ENCODE measurements around the gene MAOB.
"Not testable (repeated sequence)": the region's sequence is repeated elsewhere in the genome, so short reads cannot be mapped to it uniquely, and the experiment has no call there.

Gene MAOB

DNA sequence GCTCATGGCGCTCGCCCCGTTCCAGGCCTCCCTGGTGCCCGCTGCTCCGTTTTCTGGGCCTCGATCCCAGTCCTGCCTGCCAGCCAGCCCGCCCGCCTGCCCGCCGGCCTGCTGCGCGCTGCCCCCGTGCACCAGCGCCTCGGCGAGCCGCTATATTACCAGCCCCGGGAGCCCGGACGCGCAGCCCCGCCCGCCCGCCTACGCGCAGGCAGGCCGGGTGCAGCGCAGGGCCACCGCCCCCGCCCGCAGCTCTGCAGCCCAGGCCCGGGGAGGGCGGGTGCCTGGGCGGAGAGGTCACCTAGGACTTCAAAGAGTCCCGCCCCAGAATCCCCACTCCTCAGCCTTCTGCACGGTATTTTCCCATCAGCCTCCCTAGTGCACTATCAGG, at the start of gene MAOB:
TSS of gene MAOB (minus strand) at position 157 of the 388 bp plus-strand sequence. CDS start at position 6, 151 bp downstream.
- no peak for DNase-seq

- DNase-seq = not testable (repeated sequence)
Observed at GRCh38 chrX:43922032-43922431, 39.8 kb upstream of the MAOB start.

- not testable (repeated sequence) for DNase-seq
Observed at GRCh38 chrX:43910772-43911171, 28.5 kb upstream of the MAOB start.

DNA sequence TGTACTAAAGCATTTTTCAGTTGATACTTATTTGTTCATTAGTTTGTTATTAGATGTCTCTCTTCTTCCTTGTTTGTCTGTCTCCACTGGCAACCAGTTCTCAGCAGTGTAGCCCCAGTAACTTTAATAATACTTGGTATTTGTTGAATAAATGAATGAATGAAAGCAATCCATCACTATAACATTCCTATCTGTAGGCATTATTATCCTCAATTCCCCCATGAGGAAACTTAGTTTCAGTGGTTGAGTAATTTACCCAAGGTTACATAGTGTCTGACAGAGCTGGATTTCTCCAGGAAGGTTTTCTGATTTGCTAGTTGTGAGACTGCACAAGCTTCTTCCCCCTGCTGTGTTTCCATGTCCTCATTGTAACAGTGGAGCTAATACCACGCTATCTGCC, 27.8 kb upstream of the MAOB start:
- no peak for DNase-seq

DNA sequence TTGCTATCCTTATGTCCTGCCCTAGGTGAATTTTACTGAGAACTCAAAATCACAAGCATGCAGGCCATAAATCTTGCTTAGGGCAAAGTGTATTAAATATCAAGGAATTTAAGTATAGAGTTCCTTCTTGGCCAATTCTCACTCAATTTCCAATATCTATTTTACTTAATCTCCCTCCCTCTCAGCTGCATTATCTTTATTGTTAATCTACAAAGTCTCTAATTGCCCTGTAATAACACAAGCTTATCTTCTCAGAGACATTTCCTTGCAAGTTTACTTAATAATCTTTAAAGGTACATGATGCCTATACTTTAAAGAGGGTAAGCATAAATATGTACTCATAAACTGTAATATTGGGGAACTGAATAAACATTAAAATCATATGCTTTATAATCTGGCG, 26.9 kb upstream of the MAOB start:
- no peak for DNase-seq

GRCh38 chrX:43899878-43900815, 17.9 kb upstream of the MAOB start:
- DNase-seq = no peak

DNA sequence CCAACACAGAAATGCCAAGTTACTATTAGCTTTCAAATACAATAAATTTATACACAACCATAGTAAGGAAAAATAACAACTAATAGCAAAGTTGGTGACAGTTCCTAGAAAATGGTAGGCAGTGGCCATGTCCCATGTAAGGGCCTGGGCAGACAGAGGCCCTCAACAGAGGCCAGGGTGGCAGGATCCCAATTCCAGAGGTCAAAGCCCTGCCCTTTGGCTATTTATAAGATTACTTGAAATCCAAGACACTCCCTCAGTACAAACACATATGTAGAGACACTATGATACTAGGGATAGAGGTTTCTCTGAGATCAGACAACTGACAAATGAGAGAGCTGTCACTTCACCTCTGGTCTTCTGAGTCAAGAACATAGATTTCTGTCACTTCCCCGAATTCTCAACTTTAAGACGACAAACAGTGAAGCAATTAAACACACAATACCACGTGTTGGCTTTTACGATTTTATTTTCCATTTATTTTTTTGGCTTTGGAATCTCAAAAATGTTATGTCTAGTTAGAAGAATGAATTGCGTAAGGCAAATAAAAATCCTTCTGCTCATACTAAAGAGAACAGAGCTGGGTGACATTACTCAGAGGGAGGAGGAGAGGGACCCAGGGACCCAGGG, 16.3 kb upstream of the MAOB start:
- DNase-seq = no peak

GRCh38 chrX:43897290-43897689, 15.0 kb upstream of the MAOB start:
- DNase-seq = no peak

GRCh38 chrX:43892336-43892870, 10.2 kb upstream of the MAOB start:
- no peak for DNase-seq

- no peak for DNase-seq
Observed at GRCh38 chrX:43885617-43886016, 3.4 kb upstream of the MAOB start.

DNA sequence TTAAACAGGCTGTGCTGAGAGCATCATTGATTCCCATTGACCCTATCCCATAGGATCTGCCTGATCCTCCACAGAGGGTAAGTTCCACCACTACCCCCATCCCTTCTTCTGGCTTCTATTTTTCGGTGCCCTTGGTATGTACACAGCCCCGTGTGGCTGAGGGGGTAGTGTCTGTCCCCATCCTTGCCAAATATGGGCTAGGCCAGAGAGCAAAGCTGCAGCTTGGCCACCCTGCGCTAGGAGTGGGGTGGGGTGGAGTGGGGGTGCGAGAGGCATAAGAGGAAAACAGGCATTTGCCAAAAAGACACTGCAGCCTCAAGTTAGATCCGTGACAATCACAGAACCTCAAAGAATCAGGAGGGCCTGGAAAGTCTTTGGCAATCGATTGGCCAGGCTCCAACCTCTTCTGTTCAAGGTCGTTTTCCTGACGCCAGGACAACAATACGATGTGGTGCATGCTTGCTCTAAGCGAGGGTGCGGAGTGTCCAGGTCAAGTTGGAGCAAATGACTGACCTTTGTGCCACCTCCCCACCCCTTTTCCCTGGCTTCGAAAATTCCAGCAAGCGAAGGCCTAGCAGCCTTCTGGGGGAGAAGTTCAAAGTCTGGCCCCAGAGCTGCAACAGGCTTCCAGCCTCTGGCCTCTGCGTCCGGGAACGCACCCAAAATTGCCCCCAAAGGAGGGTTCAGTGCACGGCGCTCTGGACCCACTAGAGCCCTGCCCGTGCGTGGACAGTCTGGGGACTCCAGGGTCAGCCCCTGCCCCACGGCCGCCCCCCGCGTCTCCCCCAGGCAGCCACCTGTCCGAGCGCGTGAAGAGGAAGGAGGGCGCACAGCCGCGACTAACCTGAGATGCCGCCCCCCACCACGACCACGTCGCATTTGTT, 598 bp downstream of the MAOB start:
- no peak for DNase-seq

GRCh38 chrX:43880425-43880824, 1.8 kb downstream of the MAOB start:
- DNase-seq = no peak

GRCh38 chrX:43878906-43879526, 3.2 kb downstream of the MAOB start:
- DNase-seq = no peak

GRCh38 chrX:43876680-43877079, 5.6 kb downstream of the MAOB start:
- DNase-seq = no peak

DNA sequence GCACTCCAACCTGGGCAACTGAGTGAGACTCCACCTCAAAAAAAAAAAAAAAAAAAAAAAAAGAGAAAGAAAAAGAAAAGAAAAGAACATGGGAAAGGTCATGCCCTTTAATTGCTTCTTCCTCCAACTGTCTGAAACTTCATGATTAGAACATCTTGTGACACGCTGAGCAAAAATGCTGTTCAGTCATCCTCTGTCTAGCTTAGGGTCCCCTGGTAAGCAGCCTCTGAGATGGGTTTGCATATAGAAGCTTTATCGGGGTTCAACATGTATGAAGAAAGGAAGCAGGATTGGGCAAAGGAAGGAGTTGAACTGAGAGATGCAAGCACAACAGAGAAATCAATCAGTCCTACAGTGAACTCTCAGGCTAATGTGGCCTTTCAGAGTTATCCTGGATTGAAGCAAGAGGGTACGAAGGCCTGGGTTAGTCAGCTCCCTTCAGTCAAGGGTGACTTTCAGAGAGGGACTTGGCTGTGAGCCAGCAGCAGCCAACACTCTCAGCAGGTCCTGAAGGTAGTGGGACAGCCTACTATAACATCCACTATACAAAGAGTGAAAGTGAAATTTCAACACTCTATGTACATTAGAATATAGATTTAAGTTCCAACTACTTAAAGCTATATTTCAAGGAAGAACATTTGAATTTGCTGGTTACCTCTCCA, 11.4 kb downstream of the MAOB start:
- DNase-seq = no peak

DNA sequence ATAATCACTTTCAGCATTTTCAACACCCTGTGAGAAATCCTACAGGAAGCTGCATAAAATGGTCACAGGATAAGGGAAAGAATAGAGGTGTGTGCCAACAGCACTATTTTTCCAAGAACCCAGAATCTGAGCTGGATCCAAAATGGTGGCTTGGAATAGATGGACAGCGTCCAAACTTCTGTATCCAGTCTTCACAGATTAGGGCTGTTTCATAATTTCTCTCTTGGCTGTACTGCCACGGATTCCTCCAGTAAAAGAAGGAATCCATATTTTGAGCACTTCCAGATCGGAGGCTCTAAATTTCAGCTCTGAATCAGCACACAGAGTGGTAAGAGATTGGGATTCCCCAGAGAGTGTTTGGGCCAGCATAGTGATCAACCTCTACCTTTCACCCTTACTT, 12.2 kb downstream of the MAOB start:
- no peak for DNase-seq

DNA sequence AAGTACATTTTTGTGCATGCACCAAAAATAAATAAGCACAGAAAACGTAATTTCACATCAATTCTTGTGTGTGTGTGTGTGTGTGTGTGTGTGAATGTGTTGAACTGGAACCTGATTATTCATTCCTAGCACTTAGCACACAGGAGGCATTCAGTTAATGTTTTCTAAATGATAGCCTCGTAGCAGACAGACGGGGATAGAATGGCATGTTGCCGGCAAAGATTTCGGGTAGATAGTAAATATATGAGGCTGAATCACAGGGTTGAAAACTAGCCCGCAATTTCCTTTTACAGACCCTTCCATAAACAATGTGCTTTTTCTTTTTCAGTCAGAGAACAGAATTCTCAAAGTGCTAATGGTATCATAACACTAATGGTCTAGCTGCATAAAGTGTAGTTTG, 13.5 kb downstream of the MAOB start:
- DNase-seq = no peak

DNA sequence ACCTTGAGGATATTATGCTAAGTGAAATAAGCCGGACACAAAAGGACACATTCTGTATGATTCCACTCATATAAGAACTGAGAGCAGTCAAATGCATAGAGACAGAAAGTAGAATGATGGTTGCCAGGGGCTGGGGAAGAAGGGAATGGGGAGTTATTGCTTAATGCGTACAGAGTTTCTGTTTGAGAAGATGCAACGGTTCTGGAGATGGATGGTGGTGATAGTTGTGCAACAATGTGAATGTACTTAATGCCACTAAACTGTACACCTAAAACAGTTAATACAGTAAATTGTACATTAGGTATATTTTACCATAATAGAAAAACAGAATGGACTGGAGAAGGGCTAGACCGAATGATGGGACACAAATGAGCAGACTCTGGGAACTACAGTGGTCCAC, 15.8 kb downstream of the MAOB start:
- no peak for DNase-seq

DNA sequence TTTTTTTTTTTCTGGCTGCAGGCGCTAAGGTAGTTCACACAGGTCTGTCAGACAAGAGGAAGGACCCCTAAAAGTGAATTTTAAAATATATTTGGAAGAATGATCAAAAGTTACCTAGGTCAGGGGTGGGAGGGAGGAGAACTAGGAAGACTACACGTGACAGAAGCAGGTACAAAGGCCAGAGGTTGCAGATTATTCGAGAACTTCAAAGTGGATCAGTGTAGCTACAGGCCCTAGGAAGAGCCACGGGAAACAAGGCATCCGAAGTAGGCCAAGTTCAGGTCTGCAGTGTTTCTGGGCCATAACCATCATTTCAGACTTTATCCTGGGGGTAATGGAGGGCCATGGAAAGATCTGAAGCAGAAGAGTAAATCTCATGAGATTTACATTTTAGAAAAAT, 16.5 kb downstream of the MAOB start:
- DNase-seq = no peak

DNA sequence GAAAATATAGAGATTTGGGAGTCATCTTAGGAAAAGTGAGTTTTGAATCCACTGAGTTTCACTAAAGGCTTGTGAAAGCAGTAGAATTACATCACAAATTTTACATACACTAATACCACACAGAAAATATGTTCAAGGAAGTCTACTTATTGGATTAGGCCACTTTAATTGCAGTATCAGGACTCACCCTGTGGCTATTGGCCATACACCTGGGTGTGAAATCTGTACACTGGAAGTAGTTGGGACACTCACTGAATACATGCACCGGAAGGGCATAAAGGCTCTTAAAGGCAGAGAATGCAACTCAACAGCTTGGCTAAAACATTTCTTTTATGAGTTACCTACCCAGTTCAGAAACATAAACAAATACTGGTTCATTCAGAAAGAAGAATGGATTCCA, 19.8 kb downstream of the MAOB start:
- DNase-seq = no peak

DNA sequence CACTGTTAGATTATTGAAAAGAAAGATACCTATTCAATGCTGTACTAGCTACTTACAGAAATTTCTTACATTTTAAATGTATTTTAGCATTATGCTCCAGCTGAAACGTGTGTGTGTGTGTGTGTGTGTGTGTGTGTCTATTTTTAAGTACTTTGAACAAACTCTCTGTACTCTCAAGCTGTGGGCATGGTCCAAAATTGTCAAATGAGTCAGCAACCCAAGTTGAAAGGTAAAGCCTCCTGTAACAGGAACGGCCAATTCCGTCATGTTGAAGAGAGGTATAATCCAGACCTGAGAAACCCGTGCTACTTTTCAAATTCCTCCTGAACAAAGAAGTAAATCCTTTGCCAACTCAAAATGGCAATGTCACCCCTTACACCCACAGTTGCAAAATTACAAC, 20.5 kb downstream of the MAOB start:
- DNase-seq = no peak

All from CD4-positive, alpha-beta T cell treated with Interleukin-17A for 1 hour (primary cell).